GM21423 (cell line): Measurements from ENCODE around the gene DGKB.
A peak's percentile ranks its signal among the peaks of the same experiment; 100 is the strongest.

Source experiments
- ATAC-seq: cut with Tn5 transposase; IDR thresholded peaks from one replicate; pipeline ENCODE4 v1.9.1; 2021; ENCODE audit warnings: mild to moderate bottlenecking, moderate library complexity; ENCODE audit not compliant: unreplicated experiment

Gene DGKB

DNA sequence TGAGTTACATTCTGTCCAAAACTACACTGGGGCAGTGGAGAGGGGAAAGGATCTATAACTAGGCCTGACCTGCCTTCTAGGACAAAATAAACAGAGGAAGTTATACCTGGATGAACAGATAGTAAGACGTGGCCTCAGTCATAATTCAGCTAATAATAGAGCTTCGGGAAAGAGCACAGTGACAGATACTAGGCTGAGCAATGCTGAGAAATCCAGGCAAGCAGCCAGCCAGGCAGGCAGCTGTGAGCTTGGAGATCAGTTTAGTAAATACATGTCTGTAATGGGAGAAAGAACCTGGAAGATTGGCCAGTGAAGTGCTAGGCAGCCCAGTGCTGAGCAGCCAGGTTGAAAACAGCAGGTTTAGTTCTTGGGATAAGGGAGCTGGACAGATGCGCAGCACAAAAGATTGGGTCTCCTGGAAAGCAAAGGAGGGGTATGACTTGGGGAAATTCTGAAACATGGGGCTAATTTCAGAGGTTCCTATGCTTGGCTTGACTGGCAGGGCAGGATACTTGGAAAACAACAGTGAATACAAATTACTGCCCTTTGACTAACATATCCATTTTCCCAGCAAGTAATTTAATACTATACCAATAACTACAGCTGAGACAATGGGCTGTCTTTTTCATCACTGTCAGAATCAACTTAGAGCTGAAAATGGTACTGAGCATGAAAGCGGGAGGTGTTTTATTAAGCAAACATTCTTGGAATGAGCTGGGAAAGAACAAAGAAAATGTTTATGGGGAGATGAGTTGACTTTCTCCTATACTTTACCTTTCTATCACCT is 140.8 kb downstream of the DGKB start:
- no peak for ATAC-seq

DNA sequence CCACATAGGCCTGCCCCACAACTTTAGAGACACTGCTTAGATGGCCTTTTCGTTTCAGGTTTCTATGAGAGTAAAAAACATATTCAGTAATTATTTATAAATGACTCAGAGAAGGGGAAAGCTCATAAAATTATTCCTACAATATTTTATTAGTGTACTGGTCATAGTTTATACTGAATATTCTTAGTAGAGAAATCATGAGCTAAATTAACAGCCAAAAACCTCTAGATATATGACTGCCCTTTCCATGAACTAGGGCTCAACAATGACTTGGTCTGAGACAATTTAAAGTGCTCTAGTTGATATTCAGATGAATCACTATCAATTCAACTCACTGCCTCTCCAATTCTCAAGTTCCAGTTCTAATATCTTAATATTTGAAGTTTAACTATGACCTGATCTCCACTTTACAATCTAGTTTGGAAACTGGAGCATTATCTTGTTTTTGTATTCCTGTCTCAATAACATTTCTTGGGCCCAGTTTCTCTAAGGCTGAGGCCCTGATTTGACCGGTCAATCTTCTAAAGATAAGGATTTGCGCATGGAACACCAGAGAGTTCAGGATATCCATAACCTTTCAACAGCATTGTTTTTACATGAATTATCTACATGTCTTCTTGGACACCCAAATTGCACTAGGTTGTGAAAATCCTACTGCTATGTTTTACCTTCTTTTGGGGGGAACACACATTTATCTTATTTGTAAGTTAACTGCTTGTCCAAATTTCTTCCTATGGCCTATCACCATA is 141.6 kb downstream of the DGKB start:
- ATAC-seq: no peak

DNA sequence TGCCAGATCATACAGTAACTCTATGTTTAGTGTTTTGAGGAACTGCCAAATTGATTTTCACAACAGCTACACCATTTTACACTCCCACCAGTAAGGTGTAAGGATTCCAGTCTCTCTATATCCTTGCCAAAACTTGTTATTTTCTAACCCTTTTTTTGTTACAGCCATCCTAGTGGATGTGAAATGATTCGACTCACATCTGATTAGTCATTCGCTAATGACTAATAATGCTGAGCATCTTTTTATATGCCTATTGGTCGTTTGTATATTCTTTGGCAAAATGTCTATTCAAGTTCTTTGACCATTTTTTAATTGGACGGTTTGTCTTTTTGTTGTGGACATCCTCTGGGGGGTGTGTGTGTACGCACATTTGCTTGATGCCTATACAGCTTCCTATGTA is 142.8 kb downstream of the DGKB start:
- no peak for ATAC-seq

DNA sequence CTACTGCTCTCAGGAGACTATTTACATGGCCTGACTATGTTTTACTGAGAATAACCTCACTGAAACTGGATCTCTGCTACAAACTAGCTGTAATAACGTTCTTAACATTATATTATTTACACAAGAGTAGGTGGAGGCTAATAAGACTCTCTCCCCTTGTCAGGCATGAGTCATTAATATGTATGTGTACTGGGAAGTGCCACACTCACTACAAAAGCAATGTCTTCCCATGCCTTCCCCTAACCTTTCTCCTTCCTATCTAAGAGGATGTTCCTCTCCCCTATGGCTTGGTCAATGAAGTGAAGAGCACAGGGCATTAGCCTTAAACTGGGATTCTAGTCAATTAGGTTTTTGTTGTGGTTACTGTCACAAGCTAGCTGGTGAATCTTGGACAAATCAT is 147.9 kb downstream of the DGKB start:
- no peak for ATAC-seq

DNA sequence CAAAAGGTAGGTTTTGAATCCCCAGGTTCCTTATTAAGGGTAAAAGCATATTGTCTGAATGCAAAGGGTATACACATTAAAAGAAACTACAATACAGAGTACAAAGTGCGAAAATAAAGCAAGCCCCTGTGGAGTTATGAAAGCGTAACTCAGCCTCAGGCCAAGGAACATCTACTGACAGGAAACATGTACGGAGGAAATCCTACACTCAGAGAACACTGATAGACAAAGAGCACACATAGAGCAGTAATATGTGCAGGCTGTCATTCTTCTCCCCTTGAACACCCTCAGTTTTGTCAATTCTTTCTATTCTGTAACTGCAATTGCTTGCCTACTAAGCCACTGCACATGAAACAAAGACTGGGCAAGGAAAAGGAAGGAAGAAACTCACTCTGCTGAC is 150.2 kb downstream of the DGKB start:
- no peak for ATAC-seq

DNA sequence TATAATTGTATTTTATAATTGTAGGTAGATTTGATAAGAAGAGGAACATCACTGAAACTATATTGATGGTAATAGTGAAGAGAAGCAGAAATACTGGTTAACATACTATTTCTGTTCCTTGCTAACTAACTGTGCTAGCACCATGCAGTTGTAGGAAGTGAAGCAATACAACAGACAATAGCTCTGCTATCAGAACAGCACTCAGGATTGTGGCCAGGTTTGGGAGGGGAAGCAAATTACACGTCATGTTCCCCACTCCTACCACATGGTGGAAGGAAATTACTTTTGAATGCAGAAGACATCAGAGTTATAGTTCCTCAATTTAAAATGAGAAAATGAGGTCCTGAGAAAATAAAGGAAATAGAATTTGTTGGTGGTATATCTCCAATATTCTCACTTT is 151.1 kb downstream of the DGKB start:
- no peak for ATAC-seq

DNA sequence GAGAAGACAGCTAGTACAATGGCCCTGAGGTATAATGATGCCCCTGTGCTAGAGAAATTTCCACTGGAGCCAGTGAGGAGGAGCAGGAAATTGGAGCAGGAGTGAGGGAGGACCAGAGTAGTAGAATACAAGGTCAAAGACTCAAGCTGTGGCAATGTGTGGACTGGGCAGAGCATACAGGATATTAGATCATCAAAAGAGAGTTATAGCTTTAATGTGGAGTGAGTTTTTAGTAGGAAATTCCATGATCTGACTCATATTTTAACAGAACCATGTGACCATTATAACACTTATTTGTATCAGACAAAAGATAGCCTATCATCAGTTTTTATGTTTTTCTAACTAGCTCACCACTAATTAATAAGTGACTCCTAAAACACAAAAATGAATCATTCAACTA is 154.1 kb downstream of the DGKB start:
- ATAC-seq: no peak

DNA sequence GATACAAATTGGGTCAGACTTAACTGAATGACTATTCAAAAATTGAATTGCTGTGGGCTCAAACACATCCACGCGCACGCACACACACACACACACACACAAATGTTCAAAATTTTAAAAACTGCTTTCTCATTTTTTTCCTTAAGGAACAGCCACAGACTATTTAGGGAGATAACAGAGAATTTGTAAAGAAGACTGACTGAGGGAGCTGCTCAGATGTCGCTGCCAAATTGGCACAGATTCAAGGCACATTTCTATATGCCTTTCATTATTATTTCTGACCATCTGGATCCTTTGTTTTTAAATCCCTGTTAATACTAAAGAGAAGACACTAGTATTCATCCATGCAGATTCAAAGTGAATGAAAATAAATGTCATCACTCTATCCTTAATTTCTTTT is 154.8 kb downstream of the DGKB start:
- ATAC-seq: no peak

DNA sequence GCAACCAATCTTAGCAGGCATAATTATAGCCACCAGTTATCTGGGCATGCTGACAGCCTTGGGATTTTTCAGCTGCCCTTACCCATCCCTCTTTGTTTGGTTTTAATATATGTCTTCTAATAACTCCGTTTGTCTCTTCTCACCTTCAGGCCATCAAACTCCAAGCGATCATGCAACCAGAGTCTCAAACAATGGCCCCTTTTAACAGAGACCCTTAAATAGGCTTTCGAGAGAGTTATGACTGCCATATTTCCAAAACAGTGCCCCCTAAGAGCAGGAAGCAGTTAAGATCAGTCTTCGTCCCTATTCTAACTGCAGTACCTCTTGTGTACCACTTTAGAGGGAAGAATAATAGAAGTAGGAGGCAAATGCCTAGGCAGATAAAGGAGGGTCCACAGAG is 157.5 kb downstream of the DGKB start:
- no peak for ATAC-seq

DNA sequence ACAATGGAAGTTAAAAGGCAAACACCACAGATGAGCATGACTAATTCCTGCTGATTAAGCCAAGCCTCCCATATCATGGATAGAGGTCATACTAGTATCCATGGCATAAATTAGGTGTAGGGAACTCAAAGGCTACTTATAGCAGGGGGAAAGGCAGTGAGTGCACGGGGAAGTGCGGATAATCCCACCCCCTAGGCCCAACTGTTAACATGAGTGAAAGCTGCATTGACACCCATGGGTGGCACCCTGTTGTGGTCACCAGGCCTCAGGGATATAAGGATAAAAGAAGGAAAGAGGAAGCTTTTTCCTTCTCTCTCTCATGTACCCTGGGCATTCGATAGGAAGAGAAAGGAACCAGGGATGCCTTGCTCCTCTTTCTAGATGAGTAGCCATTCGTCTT is 161.9 kb downstream of the DGKB start:
- ATAC-seq: no peak

DNA sequence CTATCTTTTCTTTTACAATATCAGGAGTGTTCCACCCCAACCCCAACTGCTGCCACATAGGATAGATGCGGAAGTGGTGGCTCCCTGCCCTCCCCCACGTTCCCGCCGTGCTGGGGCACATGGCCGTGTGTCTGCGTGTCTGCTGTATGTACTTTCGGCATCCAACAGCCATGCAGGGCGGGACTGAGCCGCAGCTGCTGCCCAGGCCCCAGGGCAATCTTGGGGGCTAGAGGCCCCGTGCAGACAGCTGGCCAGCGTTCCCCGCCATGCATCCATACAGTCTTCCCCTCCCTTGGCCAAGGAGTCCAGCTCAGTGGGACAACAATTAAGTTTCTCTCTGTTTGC is 162.7 kb downstream of the DGKB start:
- ATAC-seq: no peak

DNA sequence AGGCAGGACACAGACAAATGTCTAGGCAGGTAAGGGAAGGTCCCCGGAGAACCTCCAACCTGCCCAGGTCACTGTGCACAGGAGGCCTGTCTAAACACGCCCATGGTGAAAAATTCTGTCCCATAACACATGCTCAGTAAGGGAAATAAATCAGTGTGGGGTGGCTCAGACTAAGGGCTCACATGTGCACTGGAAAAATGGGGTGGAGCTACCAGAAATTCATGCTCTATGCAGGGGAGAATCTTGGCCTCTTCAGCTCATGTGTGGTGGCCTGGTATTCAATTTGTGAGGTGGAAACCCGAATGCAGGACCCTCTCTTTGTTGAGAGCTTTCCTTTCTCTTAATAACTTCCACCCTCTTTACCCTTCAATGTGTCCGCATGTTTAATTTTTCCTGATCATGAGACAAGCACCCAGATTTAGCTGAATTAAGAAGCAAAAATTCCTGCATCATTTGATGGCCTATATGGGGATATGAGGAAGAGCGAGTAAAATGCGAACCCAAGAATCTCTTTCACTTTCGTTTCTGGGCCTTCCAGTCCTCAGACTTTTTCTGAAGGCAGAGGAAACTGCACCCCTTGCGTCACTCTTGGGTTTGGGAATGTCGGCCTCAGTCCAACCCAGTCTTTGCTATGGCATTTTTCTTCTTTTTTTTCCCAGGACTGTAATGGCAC is 163.2 kb downstream of the DGKB start:
- no peak for ATAC-seq

DNA sequence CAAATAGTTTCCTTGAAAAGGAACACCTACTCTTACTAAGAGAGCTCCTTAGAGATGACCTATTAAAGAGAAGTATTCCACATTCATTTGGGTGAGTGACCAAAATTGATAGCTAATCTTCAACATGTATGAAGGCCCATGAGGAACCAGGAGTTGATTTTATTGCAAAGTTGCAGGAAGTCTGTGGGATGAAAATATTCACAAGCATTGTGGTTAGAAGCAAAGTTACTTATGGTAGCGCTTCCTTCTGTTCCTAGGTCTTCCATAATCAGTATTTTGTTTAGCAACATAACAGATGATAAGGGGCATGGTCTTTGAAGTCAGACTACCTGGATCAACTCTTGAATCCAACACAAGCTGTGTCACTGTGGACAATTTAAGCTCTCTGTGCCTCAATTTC is 164.5 kb downstream of the DGKB start:
- no peak for ATAC-seq

DNA sequence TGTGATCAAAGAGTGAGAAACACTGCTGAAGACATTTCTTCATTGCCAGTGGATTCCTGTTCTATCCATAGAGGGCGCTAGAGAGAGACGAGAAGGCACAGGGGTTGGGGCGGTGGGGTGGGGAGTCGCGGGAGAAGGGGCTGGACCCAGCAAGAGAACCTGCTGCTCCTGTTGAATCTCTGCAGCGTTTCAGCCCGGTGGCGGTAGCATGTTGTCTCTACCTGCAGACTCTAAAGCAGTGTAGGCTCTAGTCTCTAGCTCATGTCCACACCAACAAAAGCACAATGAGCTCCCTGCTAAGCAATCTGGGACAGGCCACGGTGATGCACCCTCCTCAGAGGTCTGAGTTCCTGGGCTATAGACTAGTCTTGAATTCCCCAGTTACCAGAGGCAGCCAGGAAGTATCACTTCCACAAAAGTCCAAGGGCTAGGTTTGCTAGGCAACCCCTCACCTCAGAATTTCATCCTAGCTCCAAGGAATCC is 167.7 kb downstream of the DGKB start:
- no peak for ATAC-seq

DNA sequence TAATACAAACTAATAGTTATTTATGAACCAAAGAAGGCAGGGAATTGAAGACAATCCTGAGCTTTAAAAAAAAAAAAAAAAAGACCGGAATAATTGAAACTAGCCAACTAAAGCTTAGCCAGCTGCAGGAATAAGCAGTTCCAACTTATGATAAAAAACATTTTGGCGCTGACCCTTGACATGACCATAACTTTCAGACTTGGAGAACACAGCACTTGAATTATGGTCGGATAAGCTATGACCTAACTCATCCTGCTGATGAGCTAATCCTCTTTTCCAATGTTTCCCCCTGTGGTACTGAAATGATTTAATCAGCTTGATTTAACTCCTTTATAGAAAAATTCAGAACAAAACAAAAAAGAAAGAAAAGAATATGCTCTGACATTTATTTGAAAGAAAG is 181.8 kb downstream of the DGKB start:
- no peak for ATAC-seq

DNA sequence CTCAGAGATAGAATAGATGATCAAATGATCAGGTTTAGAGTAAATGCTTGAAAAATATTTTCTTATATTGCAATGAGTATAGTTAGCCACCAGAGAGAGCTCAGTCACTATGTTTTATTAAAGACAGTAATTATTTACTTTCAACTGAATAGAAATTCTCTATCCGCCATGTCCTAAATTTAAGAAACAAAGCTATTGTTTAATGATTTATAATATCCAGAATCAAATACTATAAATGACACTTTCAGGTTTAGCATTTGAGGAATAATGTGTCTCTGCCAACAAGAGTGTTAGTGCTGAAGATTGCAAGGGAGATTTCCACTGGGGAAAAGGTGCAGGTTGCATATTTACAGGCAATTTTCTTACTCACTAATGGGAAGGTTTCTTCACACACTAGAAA is 184.7 kb downstream of the DGKB start:
- ATAC-seq: no peak

DNA sequence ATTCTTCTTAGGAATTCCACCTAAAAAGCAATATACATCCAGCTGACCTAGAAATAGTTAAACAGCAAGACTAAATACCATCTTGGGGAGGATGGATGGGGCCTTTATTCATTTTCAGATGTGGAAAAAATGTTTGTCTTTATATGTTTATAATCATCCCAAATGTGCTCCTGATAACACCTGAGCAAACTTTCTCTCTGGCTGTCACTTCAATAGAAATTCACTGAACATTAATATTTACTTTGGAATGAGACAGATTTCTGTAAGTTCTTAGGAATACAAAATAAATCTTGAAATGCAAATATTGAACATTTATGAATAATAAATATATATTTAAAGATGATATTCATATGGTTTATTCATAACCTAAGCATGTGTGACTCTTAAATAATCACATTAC is 185.4 kb downstream of the DGKB start:
- ATAC-seq: no peak

DNA sequence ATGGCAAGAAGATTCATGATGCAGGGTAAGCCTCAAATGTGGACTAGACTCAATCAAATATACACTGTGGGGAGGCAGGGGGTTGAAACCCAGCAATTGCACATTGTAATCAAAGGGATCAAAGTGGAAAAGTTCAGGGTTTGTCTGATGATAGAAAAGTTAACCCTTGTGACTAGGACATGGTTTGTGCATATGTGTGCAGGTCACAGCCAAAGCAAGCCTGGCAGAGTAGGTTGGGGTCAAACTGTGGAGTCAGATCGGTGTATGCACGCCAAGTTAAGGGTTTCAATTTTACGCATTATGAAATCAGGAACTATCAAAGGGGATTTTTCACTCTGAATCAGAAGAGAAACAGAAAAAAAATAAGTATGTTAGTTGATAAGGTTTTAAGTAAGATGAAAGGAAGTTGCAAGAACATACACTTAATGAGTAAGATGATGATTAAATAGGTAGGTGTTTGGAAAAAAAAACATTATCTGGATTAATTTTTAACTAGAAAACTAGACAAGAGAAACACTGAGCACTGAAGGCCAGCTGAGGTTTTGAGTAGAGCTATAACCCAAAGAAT is 188.3 kb downstream of the DGKB start:
- ATAC-seq: peak; percentile 97

DNA sequence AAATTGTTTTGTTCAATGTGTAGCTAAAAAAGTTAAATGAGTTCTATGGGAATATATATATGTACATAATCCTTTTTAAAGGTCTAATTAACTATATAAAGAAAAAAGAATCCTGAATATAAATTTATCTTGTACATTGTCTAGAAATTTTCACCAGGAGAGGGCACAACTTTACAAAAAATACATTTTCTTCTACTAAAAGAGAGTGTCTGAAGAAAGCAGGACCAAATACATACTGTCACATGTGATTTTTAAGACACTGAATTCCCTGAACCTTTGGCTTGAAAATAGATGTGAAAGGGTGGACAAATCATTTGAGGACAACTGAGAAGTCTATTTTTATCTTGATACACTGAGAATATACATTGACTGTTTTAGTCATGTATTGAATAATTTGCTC is 204.3 kb downstream of the DGKB start:
- no peak for ATAC-seq

DNA sequence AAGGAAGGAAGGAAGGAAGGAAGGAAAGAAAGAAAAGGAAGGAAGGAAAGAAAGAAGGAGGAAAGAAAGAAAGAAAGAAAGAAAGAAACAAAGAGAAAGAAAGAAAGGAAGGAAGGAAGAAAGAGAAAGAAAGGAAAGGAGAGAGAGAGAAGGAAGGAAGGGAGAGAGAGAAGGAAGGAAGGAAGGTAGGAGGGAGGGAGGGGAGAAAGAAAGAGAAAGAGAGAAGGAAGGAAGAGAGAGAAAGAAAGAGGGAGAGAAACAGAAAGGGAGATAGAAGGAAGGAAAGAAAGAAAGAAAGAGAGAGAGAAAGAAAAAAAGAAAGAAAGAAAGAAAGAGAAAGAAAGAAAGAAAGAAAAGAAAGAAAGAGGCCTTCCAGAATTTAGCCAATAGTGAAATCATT is 204.9 kb downstream of the DGKB start:
- no peak for ATAC-seq

DNA sequence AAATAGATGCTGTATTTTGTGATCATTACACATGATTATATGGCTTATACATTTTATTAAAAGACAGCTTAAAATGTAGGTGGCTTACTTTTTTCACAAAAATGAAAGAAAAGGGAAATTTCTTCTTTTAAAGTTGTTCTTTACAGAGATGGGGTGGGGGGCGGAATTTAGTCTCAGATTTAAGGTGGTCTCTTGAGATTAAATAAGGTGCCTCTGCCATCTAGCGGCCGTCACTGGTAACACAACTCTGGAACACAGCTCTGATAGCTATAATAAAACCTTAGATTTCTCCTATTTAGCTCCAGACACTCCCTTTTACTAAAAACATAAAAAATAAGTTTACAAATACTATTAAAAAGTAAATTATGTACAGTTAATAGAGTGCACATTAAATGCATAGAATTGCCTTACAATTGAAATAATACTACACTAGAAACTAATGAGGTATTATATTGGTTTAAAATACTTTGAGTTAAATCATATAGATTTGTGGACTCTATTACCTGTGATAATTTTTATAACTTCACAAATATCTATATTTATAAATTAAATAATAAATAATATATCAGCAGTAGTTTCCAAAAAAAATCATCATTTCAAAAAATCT is 210.9 kb downstream of the DGKB start:
- ATAC-seq: peak; percentile 42
